Measurements from ENCODE around the gene RAD23B. TPM values are rescaled to one million over a fixed set of nuclear protein-coding genes. Genes with fewer than 3 reads are reported as not detected.

Gene RAD23B
- total and polyA plus RNA-seq, 2 experiments from 2014 or later: 18.9 to 124 TPM

DNA sequence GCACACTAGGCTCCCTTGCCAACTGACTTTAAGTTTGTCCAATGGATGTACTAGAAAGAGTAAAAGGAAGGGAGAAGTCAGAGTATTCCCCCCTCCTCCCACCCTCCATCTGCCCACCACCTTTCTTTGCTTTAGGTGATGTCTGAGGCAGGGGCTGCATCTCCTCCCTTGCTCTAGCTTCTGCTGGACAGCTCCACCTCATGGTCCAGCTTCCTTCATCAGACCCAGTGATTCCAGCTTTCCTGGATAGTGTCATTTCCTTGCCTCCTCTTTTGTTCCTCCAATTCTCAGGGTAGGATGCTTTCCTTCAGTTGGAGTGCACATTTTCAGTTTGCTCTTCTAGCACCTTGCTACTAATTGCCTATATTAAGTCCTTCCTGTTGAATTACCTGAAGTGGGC, 67.4 kb downstream of the RAD23B start:
- H3K9ac ChIP-seq: no peak overlapping the region
- H2AFZ ChIP-seq: no peak overlapping the region
- H3K36me3 ChIP-seq (ENCODE audit: low read depth): no peaks in the 10 kb centered on the region
- no peaks in the 10 kb centered on the region for H3K79me2 ChIP-seq (ENCODE audit: insufficient read depth)
- peak; percentile 31 for DNase-seq
- no peak overlapping the region for H3K27ac ChIP-seq
- no peaks in the 10 kb centered on the region; the same call in 1 of the 2 replicates for H3K27me3 ChIP-seq (replicated peaks; ENCODE audit: insufficient read depth)
- TF ChIP-seq EZH2 (IDR thresholded peaks at IDR 0.05; ENCODE audit: insufficient read depth, poor library complexity, severe bottlenecking) (no peak), EZH2phosphoT487 (IDR thresholded peaks at IDR 0.05; ENCODE audit: insufficient read depth, low read depth) (no peak)
- no peaks in the 10 kb centered on the region for H3F3A ChIP-seq (ENCODE audit: insufficient read depth)
- no peaks in the 10 kb centered on the region for H3K9me3 ChIP-seq (ENCODE audit: low read depth)
- H3K4me2 ChIP-seq (ENCODE audit: unreplicated experiment): no peak overlapping the region
- H4K20me1 ChIP-seq (ENCODE audit: insufficient read depth): no peaks in the 10 kb centered on the region
- no peak overlapping the region for H3K4me3 ChIP-seq
- 0 out of 2 replicates have a peak, but pooled peaks cover 4% of the 10 kb centered on the region for H3K9me2 ChIP-seq (ENCODE audit: insufficient read depth)
- no peaks in the 10 kb centered on the region for H3K4me1 ChIP-seq (ENCODE audit: insufficient read depth)
- in situ Hi-C loops (cut with MboI): no loop called here

DNA sequence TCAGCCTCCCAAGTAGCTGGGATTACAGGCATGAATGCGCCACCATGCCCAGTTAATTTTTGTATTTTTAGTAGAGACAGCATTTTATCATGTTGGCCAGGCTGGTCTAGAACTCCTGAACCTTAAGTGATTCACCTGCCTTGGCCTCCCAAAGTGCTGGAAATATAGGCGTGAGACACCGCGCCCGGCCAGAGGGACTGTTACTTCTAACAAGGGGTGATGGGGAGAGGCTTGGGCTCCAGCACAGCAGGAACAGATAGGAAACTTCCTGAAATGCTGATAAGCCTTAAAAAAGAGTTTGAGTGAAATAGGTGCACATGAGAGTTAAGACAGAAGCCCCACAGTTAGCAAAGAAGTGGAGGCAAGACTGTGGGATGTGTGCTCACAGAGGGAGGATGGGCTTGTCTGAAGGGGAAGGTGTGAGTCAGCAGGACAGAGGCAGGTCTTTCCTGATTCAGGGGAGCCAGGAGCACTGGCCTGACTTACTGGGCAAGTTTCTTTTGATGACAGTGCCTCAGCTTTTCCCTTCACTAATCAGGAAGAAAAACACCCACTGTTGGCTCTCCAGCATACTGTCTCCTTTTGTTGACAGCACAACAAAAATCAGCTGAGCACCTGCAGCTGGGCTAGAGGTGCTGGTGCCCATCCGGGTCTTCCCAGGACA, 68.4 kb downstream of the RAD23B start:
- 80 to 83% methylated on average over 6 of the region's 6 CpGs for WGBS, 2 experiments (ENCODE audit: low coverage in 1 of 2, low lambda C conversion rate in 2 of 2, missing lambda C conversion rate in 2 of 2)
- no peaks in the 10 kb centered on the region for H3K9me3 ChIP-seq (ENCODE audit: low read depth)

DNA sequence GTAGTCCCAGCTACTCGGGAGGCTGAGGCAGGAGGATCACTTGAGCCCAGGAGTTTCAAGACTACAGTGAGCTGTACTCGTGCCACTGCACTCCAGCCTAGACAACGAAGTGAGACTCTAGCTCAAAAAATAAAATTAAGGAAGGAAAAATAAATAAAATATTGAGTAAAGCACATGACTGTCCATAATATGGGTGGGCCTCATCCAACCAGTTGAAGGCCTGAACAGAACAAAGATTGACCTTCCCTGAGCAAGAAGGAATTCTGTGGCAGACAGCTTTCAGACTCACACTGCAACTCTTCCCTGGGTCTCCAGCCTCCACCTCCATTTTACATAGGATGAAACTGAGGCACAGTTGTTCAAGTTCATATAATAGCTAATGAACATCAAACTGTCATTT, 72.3 kb downstream of the RAD23B start:
- H3K79me2 ChIP-seq (ENCODE audit: insufficient read depth): no peaks in the 10 kb centered on the region
- H4K20me1 ChIP-seq (ENCODE audit: insufficient read depth): no peaks in the 10 kb centered on the region
- H3F3A ChIP-seq (ENCODE audit: insufficient read depth): no peaks in the 10 kb centered on the region
- in situ Hi-C loops (cut with MboI): no loop called here
- no peaks in the 10 kb centered on the region for H3K36me3 ChIP-seq (ENCODE audit: low read depth)
- no peak overlapping the region for H2AFZ ChIP-seq
- TF ChIP-seq EZH2phosphoT487 (IDR thresholded peaks at IDR 0.05; ENCODE audit: insufficient read depth, low read depth) (no peak), EZH2 (IDR thresholded peaks at IDR 0.05; ENCODE audit: insufficient read depth, poor library complexity, severe bottlenecking) (no peak)
- no peak overlapping the region for H3K27ac ChIP-seq
- H3K4me3 ChIP-seq: no peak overlapping the region
- no peaks in the 10 kb centered on the region for H3K9me3 ChIP-seq (ENCODE audit: low read depth)
- 31 to 42% methylated on average over 3 of the region's 3 CpGs for WGBS, 2 experiments (ENCODE audit: low coverage in 1 of 2, low lambda C conversion rate in 2 of 2, missing lambda C conversion rate in 2 of 2)
- H3K4me2 ChIP-seq (ENCODE audit: unreplicated experiment): no peak overlapping the region
- H3K4me1 ChIP-seq (ENCODE audit: insufficient read depth): no peaks in the 10 kb centered on the region
- no peaks in the 10 kb centered on the region for H3K9me2 ChIP-seq (ENCODE audit: insufficient read depth)
- H3K27me3 ChIP-seq (replicated peaks; ENCODE audit: insufficient read depth): no peaks in the 10 kb centered on the region; the same call in 1 of the 2 replicates
- H3K9ac ChIP-seq: no peak overlapping the region
- no peak for DNase-seq

More for the DNA sequence above, 68.4 kb downstream of the RAD23B start:
- Histone ChIP-seq H3K27ac (no peak overlapping the region), H3K27me3 (replicated peaks; ENCODE audit: insufficient read depth) (no peaks in the 10 kb centered on the region; the same call in 1 of the 2 replicates), H2AFZ (no peak overlapping the region), H3K36me3 (ENCODE audit: low read depth) (no peaks in the 10 kb centered on the region), H4K20me1 (ENCODE audit: insufficient read depth) (no peaks in the 10 kb centered on the region), H3K4me1 (ENCODE audit: insufficient read depth) (no peaks in the 10 kb centered on the region), H3K4me3 (no peak overlapping the region), H3K9me2 (ENCODE audit: insufficient read depth) (0 out of 2 replicates have a peak, but pooled peaks cover 4% of the 10 kb centered on the region), H3K4me2 (ENCODE audit: unreplicated experiment) (no peak overlapping the region), H3F3A (ENCODE audit: insufficient read depth) (no peaks in the 10 kb centered on the region), H3K9ac (no peak overlapping the region), H3K79me2 (ENCODE audit: insufficient read depth) (no peaks in the 10 kb centered on the region)
- in situ Hi-C loops (cut with MboI): no loop called here
- DNase-seq: no peak
- no peak for TF ChIP-seq EZH2phosphoT487 (IDR thresholded peaks at IDR 0.05; ENCODE audit: insufficient read depth, low read depth)
- TF ChIP-seq EZH2 (IDR thresholded peaks at IDR 0.05; ENCODE audit: insufficient read depth, poor library complexity, severe bottlenecking): no peak

DNA sequence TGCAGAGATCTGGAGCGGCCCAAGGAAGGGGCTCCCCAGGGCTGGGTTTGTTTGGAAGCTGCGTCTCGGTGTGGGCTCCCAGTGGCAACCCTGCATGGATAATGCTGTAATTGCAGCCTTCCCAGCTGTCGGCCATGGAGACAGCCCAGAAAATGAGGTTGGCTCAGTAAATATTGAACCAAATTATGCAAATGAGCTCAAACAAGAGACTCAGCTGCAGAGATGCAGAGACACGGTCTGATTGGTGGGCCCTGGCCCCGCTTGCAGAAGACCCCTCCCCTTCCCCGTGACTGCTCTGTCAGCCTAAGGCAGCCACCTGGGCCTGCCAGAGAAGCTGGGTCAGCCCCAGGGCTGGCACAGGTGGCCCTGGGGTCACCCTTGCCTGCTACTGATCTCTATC, 75.9 kb downstream of the RAD23B start:
- no peaks in the 10 kb centered on the region for H3K27me3 ChIP-seq (replicated peaks; ENCODE audit: insufficient read depth)
- no peak overlapping the region for H3K9ac ChIP-seq
- H3K4me1 ChIP-seq (ENCODE audit: insufficient read depth): no peaks in the 10 kb centered on the region
- no peaks in the 10 kb centered on the region for H3K9me3 ChIP-seq (ENCODE audit: low read depth)
- H4K20me1 ChIP-seq (ENCODE audit: insufficient read depth): no peaks in the 10 kb centered on the region
- H3K36me3 ChIP-seq (ENCODE audit: low read depth): no peaks in the 10 kb centered on the region
- in situ Hi-C loops (cut with MboI): no loop called here
- no peak overlapping the region for H3K4me3 ChIP-seq
- no peak for DNase-seq
- H3K4me2 ChIP-seq (ENCODE audit: unreplicated experiment): no peak overlapping the region
- no peak overlapping the region for H3K27ac ChIP-seq
- no peak for TF ChIP-seq EZH2phosphoT487 (IDR thresholded peaks at IDR 0.05; ENCODE audit: insufficient read depth, low read depth)
- no peak for TF ChIP-seq EZH2 (IDR thresholded peaks at IDR 0.05; ENCODE audit: insufficient read depth, poor library complexity, severe bottlenecking)
- no peak overlapping the region for H2AFZ ChIP-seq
- H3K9me2 ChIP-seq (ENCODE audit: insufficient read depth): no peaks in the 10 kb centered on the region
- 38 to 48% methylated on average over 7 of the region's 7 CpGs for WGBS, 2 experiments (ENCODE audit: low coverage in 1 of 2, low lambda C conversion rate in 2 of 2, missing lambda C conversion rate in 2 of 2)
- no peaks in the 10 kb centered on the region for H3K79me2 ChIP-seq (ENCODE audit: insufficient read depth)
- H3F3A ChIP-seq (ENCODE audit: insufficient read depth): no peaks in the 10 kb centered on the region

Data from GM23248 (cell line).